Ecto neural progenitor cell (in vitro differentiated cells): ENCODE results near the gene NTRK3.

ENCODE experiments used
- DNase-seq: peaks from one replicate; pipeline ENCODE4 v3.0.0-alpha.2; 2018; ENCODE audit warnings: low spot score

NTRK3 gene

DNA sequence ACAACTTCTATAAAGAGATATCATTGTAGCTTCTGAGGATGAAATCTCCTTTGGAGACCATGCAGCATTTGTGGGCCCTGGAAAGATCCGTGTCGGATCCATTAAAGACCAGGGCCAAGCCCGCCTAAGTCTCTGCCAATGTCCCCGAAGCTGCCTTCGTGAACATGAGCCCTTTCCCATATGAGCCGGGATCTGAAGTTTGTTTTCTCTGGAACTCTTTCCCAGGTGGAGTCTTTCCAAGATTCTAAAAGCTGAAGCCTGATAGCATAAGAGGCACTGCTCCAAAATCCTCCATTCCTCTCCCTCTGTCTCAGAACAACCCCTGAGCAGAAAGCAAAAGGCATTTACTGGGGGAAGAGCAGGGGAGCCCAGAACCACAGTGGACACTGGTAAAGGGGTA is 274.6 kb downstream of the NTRK3 start:
- no peak for DNase-seq

DNA sequence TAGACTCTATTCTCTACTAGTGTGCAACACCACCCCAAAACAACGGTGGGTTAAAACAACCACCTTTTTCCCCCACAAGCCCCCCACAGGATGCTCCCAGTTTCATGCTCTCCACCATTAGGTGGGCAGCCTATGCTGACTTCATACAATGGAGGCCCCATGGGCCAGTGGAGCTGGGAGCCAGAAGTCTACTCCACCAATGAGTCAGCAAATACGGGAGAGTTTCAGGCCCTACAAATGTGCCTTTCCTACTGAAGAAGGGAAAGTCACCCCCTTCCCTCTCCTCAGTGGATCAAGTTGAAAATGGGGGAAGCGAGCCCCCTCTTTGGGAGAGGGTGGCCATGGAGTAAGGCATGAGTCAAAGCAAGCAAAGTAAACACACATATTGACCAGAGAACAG is 278.6 kb downstream of the NTRK3 start:
- no peak for DNase-seq

DNA sequence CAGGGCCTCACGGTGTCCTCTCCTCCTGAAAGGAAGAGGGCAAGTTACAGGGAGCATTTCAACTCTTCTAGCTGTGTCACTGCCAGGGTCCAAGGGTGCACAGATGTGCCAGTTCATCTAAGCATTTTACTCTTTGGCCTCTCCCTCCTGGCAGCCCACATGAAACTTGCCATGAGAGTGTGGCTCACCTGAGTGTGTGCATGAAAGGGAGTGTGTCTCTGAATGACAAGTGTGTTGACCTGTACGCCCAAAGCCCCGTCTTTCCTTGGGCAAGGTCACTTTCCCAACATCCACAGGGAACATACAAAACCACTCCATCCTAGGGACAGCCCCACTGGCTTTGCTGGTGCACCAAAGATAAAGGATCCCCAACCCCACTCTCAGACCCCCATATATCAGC is 280.0 kb downstream of the NTRK3 start:
- no peak for DNase-seq

DNA sequence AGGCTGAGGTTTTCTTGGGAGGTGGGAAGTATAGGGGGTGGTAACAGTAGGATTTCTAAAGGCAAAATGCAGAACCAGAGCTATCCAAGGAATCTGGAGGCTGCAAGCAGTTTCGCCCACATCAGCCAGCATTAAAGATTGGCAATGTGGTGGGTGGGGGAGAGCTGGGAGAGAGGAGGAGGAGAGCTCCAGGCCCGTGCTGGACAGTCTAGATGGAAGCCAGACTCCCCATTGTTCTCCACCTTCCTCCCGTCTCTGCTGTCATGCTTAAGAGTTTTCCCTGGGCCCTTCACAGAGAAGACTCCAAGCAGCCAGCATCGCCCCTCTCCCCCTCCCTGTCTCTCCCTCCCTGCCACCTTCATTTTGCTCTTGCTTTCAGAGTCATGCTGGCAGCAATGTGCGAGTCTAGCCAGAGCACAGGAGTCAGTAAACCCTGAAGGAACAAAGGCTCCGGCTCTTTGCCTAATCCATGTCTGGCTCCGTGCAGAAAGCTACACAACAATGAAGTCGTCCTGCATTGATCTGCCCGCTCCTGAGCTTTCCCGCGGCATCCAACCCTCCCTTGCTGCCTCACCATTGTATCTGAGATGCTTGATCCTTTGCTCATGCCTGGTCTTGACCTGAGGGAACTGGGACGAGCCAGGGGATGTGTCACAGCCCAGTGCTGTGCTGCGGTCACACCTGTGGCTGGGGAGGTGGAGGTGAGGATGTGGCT is 282.9 kb downstream of the NTRK3 start:
- peak; percentile 58 for DNase-seq

DNA sequence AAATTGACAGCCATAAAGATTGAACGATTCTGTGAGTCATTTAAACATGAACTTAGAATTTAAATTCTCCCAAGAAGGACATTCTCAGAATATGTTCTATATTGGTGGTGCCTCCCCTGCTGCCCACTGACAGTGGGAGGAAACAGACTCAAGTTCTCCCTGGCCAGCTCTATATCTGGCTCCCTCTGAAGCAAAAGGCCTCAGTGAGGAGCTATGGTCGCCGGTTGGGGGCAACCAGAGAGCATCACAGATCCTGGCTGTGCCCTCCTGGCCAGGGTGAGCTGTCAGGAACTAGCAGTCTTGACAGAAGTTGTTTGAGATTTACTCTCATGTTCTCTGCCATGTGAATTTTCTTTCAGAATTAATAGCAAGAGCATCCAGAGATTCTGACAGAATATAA is 285.5 kb downstream of the NTRK3 start:
- DNase-seq: no peak

DNA sequence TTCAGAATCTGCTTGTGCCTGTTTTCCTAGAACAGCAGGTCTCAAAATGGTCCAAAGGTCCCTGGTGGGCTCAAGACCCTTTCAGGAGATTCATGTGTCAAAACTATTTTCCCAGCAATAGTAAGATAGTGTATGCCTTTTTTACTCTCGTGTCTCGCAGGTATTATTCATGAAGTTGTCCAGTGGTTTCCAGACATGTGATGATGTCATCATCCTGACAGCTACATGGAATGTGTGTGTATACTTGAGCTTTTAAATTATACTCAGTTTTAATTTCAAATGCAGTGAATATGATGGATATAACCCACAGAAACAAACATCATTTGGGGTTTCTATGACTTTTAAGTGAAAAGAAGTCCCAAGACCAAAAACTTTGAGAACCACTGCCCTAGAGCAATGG is 288.6 kb downstream of the NTRK3 start:
- DNase-seq: no peak

DNA sequence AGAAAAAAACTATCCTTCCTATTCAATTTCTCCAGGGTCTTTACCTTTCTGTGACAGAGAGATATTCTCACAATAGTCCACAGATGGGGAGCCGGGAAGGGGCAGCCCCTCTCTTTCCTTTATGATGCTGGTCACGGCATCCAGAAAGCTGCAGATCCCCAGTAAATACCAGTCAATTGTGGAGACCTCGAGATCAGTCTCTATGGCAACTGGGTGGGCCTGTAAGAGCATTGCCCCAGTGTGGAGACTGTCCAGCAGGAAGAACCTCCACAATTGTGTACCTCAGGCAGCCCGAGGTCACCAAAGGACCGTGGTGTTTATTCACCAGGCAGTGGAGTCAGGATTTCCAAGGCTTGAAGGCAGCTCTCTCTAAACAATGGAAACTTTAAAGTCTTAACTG is 291.2 kb downstream of the NTRK3 start:
- no peak for DNase-seq

DNA sequence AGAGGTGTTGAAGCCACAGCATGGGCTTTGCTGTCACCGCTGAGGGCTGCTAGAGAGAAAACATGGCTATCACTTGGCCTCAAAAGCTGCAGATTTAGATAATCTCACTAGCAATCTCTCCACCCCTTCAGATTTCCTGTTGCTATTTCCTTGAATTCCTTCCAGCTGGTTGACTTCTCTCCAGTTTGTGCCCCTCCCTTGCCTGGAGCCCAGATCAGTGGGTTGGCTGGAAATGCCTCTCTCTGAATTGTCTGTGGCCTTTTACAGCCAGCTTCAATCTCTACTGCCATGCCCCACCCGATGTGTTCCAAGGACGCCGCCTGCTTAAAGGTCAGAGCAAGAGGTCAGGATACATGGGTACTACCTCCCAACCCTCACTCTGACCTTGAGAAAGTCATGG is 294.1 kb downstream of the NTRK3 start:
- DNase-seq: no peak

DNA sequence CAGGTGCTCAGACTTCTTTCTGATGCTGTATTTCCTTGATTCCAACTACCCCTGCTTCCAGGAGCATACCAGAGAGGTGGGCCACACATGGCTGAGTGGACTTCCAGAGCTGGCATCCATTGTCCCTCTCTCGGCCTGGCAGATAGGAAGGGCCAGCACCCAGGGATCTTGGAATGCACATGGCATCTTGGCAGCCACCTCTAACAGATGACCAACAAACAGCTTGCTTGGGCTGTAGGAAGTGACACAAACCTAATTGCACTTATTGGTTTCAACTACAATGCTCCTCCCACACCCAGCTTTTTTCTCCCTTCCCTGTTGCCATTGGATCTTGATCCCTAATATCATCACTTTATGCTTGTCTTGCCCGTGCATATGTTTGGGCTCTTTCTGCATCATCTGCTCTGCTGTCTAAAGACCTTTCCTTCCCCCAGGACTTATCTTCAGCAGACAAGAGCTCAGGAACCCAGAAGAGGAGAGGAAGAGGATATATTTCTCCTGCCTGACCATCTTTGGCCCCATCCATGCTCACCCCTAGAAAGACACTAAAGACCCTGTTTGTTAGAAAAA is 294.6 kb downstream of the NTRK3 start:
- DNase-seq: no peak

DNA sequence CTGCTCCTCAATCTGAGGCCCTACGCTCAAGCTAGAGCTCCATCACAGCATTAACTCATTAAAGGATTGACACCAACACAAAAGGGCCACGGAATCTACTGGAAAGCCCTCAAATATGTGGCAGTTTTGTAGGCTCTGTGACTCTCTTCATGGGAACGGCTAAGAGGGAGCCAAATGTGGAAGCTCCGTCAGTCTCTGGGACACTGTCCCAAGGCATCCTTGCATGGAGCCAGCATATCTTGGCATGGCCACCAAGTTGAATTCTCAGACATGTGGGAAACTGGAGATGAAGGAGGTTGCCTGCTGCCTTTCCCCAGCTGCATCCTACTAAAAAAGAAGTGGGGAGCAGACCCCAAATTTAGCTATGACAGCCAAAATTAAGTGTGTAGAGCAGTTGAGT is 296.9 kb downstream of the NTRK3 start:
- DNase-seq: no peak

DNA sequence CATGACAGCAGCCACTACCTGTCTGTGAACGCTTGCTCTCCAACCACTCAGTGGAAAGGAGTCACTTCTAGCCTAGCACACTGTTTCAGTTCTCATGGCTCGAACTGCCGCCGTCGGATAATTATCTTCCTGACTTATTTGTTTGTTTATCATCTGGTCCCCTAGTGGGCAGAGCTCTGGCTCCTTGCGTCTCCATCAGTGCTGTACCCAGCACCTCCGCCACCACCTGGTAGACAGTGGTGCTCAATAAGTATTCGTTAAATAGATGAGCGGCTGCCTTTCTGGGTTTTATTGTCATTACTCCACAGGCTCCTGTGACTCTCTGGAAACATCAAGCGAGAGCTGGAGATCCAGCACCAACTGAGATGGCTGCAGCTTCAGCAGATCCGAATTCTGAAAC is 297.5 kb downstream of the NTRK3 start:
- DNase-seq: no peak

DNA sequence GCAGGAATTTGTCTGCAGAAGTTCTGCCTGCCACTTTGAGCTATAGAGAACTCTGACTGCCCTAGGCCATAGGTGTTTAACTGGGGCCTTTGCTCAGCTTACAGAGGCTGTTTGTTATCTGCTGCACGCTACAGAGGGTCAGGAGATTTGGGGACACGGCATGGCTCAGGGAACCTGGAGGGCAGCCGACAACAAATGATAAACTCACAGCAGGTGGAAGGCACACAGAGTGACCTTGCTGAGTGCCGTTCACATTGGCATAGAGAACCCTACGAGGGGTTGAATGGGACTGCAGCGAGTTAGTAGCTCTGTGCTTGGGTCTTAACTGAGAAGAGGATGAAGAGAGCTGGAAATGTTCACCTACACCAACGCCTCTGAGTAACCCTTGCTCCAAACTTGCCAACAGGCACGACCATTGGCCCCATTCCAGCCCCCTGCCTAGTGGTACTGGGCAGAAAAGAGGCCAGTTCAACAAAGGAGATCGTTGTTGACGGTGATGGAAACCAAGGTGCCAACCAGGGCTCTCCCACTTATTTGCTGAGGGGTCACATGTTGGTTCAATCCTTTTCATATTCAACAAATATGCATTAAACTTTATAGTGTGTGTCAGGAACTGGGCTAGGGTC is 301.1 kb downstream of the NTRK3 start:
- DNase-seq: no peak

DNA sequence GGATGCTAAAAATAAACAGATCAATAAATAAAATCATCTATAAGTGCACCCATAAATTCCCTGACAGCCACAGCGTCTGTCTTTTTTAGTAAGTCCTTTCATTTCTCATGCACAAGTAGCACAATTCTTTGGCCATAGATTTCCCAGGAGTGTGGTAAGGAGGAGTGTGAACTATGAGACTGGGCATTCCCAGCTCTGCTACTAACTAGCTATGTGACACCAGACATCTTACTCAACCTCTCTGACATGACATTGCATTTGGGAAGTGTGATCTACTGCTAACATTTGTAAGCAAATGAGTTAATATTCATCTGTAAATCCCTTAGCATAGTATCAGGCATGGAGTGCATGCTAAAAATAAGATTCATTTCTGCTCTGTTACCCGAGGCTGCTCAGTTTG is 301.7 kb downstream of the NTRK3 start:
- no peak for DNase-seq

DNA sequence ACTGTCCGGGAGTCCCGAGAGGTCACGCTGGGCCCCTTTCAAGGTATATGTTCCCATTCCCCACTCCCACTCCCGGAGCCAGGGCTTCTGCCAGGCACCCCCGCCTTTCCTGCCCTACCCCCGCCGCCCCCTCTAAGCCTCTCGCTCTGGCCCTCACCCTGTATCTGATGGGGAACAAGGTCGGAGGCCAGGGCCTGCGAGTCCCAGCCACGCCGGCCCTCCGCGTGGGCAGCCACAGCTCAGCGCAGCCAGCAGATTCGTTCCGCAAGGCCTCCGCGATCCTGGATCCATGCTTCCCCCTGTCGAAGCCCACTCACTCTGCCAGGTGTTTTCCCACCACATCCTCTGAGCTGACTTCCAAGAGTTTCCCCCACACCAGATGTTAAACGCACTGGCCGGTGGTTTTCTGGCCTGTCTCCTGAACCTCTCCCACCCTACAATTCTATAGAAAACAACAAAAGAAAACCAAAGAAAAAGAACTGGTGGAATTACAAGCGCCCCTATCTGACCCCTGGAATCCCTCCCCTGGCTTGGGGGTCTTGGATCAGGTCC is 303.7 kb downstream of the NTRK3 start:
- DNase-seq: no peak

DNA sequence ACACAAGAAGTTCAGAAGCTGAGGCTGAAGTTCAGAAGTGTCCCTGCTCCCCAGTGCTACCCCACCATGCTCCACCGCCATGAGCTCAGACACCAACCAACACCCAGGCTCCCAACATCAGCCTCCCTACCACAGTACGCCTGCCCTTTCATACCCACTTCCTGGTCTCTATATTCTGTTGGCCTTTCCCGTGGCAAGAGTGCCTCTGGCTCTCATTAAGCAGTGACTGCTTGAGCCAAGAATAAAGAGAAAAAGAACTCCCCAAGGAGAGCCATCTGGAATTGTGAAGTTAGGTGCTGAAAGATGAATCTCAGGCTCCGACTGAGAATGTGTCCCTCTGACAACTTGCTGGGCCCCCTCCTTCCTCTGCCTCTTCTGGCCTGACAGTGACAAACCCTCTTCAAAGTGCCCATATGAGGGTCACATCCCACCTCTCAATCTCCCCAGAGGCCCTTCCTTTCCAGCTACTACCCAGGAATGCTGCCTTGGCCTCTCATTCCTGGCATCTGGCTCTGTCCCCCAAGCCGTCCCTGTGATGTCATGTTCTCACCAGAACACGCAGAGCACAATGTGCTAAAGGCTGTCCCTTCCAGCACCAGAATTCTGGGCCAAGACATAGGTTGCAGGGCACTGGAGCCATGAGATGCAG is 306.8 kb downstream of the NTRK3 start:
- no peak for DNase-seq

DNA sequence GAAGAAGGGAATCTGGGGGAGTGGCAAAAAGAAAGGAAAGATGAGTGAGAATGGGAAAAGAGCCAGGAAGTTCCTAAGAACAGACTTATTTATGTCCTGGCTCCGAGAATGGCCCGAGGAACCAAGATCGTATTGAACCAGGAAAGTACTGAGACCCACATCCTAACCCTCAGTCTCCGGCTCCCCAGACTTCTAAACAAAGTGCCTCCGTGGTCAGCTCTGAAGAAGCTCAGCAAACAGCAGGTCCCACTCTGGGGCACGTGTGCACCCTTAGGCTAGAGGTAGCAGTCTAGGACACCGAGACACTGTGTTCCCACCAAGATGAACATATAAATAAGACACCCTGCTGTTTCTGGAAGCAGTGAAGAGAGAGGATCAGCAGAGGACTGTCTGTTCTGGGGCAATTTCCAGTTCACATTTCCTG is 307.4 kb downstream of the NTRK3 start:
- no peak for DNase-seq

DNA sequence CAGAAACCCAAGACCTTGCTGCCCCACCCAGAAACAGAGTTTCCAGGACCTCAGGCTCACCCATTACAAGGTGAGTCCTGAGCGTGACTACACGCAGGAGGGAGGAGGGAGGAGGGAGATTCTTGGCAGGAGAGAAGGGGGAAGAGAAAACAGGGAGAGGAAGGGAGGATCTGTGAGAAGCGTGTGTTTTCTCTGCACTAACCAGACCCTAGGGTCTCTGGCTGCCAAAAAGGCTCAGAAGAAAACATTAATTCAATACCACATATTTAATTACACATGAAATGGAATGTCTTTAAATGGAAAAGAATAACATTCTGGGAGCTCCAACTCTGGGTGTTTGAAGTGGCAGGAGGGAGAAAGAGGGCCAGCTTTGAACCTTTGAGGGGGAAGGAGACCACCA is 309.0 kb downstream of the NTRK3 start:
- DNase-seq: no peak

DNA sequence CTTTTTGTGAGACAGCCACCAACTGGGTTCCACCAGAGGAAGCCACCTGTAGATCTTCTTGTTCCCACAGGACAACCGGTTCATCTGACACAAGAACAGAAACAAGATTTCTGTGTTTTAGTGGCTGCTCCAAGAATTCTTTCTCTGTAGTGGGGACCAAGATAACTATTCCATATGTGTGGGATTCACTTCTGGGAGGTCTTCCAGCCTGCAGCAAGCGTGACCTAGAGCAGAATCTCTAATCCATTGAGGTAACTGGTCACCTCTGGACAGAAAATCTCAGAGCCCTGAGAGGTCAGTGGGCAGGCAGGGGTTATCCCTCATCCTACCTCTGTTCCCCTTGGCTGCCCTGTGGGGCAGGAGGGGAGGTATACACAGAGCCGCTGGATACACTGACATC is 311.3 kb downstream of the NTRK3 start:
- no peak for DNase-seq

DNA sequence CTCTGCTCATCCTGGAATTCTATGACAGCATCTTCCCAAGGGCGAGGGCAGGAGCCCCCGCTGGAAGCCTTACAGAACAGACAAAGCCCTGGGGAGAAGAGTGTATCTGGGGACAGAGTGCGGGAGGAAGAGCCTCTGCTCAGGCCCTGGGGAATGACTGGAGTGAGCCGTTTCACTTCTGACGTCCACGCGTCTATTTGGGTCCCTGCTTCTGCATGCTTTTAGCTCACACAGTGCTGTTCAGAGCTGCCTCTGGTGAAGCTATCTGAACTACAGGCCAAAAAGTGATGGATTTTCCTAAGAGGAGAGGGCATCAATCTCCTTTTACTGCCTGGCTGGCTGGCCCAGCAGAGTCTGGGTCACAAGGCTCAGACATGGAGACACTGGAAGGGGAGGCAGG is 311.8 kb downstream of the NTRK3 start:
- no peak for DNase-seq

DNA sequence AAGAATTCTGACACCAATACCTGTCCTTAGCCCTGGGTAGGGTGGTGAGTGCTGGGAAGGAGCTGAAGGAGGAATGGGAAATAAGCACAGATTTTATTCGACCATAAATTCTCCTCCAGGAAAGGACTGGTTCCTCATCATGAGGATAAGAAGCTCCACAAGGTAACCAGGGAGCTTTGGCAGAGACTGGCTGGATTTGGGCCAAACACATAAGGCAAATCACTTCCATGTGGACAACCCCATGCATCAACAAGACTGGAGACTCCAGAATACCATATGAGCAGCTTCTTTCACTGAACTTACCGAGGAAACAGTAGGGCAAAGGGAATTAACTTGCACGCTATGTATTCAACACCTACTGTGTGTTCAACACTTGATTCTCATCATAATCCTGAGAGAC is 312.5 kb downstream of the NTRK3 start:
- no peak for DNase-seq

DNA sequence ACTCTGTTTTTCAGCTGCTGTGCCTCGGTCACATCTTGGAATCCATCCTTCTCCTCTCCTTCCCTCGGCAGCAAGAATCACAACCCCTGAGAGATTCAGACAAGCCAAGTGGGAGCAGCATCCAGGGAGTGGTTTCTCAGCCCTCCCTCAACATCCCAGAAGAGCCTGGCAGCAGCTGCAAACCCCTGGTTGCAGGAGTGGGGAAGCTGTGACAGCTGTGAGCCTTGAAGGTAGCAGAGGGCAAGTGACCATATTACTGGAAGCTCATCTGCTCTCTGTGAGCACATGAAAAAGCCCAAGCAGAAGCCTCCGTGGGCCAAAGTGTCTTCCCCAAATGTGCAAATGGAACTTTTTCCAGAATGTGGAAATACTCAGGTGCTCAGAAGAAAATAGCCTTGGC is 312.9 kb downstream of the NTRK3 start:
- DNase-seq: no peak

DNA sequence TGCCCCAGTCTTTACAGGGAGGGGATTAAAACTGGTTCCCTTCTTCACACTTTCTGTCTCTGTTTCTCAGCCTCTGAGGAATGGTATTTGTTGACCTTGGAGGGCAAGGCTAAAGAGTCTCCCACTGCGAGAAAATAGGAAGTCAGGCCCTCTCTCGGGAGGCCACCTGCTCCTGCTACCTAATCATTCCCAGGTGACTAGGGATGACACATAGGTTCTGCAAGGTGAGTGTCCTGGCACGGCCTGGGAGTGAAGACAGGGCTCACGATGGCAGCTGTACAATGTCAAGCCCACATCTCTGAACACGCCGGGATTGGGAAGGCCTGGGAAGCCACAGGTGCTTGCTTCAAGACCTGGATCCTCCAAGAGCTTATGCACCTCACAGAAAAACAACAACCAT is 314.2 kb downstream of the NTRK3 start:
- no peak for DNase-seq

DNA sequence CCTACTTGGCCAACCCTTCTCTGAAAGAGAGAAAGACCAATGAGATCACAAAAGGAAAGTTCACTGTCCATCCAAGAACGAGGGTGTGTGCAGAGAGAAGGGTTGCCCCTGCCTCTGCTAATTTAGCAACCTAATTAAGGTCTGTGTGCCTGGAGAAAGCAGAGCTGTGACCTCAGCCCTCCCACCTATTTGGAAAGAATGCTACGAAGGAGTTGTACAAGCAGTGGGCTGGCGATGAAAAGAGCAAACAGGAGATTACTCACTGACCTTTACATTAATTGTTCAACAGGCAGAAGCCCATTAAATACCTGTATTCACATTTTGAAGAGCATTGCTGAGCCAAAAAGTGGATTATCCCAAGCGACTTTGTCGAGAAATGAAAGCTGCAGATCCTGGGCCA is 314.9 kb downstream of the NTRK3 start:
- no peak for DNase-seq
